ENCODE data around the gene NUBPL.
"Not testable (repeated sequence)": the region's sequence is repeated elsewhere in the genome, so short reads cannot be mapped to it uniquely, and the experiment has no call there.

Gene NUBPL

GRCh38 chr14:31659278-31659677 lies 98.1 kb downstream of the NUBPL start:
- no peak overlapping the region for H3K4me3 ChIP-seq (ENCODE audit: low read depth, low read length)
- no peak for DNase-seq (ENCODE audit: low read depth)

GRCh38 chr14:31660191-31660590 lies 99.0 kb downstream of the NUBPL start:
- H3K4me3 ChIP-seq (ENCODE audit: low read depth, low read length): no peak overlapping the region
- no peak for DNase-seq (ENCODE audit: low read depth)

GRCh38 chr14:31660728-31661127 lies 99.5 kb downstream of the NUBPL start:
- DNase-seq (ENCODE audit: low read depth): no peak
- H3K4me3 ChIP-seq (ENCODE audit: low read depth, low read length): no peak overlapping the region

GRCh38 chr14:31668348-31668747 lies 107.1 kb downstream of the NUBPL start:
- H3K4me3 ChIP-seq (ENCODE audit: low read depth, low read length): no peak overlapping the region
- no peak for DNase-seq (ENCODE audit: low read depth)

GRCh38 chr14:31672709-31673108 lies 111.5 kb downstream of the NUBPL start:
- DNase-seq (ENCODE audit: low read depth): no peak
- H3K4me3 ChIP-seq (ENCODE audit: low read depth, low read length): no peak overlapping the region

- no peak for DNase-seq (ENCODE audit: low read depth)
- H3K4me3 ChIP-seq (ENCODE audit: low read depth, low read length): no peak overlapping the region
These were observed 115.8 kb downstream of the NUBPL start for GRCh38 chr14:31677052-31677451.

- no peak for DNase-seq (ENCODE audit: low read depth)
- H3K4me3 ChIP-seq (ENCODE audit: low read depth, low read length): no peak overlapping the region
These were observed 116.4 kb downstream of the NUBPL start for GRCh38 chr14:31677630-31678029.

- DNase-seq (ENCODE audit: low read depth): no peak
- H3K4me3 ChIP-seq (ENCODE audit: low read depth, low read length): no peak overlapping the region
These were observed 117.4 kb downstream of the NUBPL start for GRCh38 chr14:31678421-31679249.

- no peak for DNase-seq (ENCODE audit: low read depth)
- H3K4me3 ChIP-seq (ENCODE audit: low read depth, low read length): no peak overlapping the region
These were observed 121.6 kb downstream of the NUBPL start for GRCh38 chr14:31682768-31683167.

GRCh38 chr14:31687726-31688125 lies 126.5 kb downstream of the NUBPL start:
- DNase-seq (ENCODE audit: low read depth): no peak

GRCh38 chr14:31690056-31690455 lies 128.9 kb downstream of the NUBPL start:
- no peak for DNase-seq (ENCODE audit: low read depth)
- H3K4me3 ChIP-seq (ENCODE audit: low read depth, low read length): no peak overlapping the region

More at GRCh38 chr14:31687726-31688125, 126.5 kb downstream of the NUBPL start:
- H3K4me3 ChIP-seq (ENCODE audit: low read depth, low read length): no peak overlapping the region

- peak; percentile 1 for DNase-seq (ENCODE audit: low read depth)
- H3K4me3 ChIP-seq (ENCODE audit: low read depth, low read length): no peak overlapping the region
These were observed 131.2 kb downstream of the NUBPL start for GRCh38 chr14:31692376-31692781.

GRCh38 chr14:31696378-31696777 lies 135.2 kb downstream of the NUBPL start:
- no peak overlapping the region for H3K4me3 ChIP-seq (ENCODE audit: low read depth, low read length)
- no peak for DNase-seq (ENCODE audit: low read depth)

GRCh38 chr14:31699809-31700208 lies 138.6 kb downstream of the NUBPL start:
- H3K4me3 ChIP-seq (ENCODE audit: low read depth, low read length): no peak overlapping the region

GRCh38 chr14:31700282-31701074 lies 139.3 kb downstream of the NUBPL start:
- no peak overlapping the region for H3K4me3 ChIP-seq (ENCODE audit: low read depth, low read length)
- no peak for DNase-seq (ENCODE audit: low read depth)

More at GRCh38 chr14:31699809-31700208, 138.6 kb downstream of the NUBPL start:
- DNase-seq (ENCODE audit: low read depth): no peak

- no peak overlapping the region for H3K4me3 ChIP-seq (ENCODE audit: low read depth, low read length)
- DNase-seq (ENCODE audit: low read depth): no peak
These were observed 140.9 kb downstream of the NUBPL start for GRCh38 chr14:31702130-31702529.

GRCh38 chr14:31703056-31703455 lies 141.9 kb downstream of the NUBPL start:
- no peak for DNase-seq (ENCODE audit: low read depth)
- no peak overlapping the region for H3K4me3 ChIP-seq (ENCODE audit: low read depth, low read length)

GRCh38 chr14:31705731-31706130 lies 144.5 kb downstream of the NUBPL start:
- DNase-seq (ENCODE audit: low read depth): no peak
- H3K4me3 ChIP-seq (ENCODE audit: low read depth, low read length): no peak overlapping the region

- DNase-seq (ENCODE audit: low read depth); H3K4me3 ChIP-seq (ENCODE audit: low read depth, low read length): not testable (repeated sequence)
These were observed 147.5 kb downstream of the NUBPL start for GRCh38 chr14:31708661-31709060.

- no peak for DNase-seq (ENCODE audit: low read depth)
- no peak overlapping the region for H3K4me3 ChIP-seq (ENCODE audit: low read depth, low read length)
These were observed 151.3 kb downstream of the NUBPL start for GRCh38 chr14:31712244-31713127.

Measured in skeletal muscle cell (primary cell).